Pancreas (tissue), 10 donors: Measurements from ENCODE around the gene LGI4. TPM values are rescaled to one million over a fixed set of nuclear protein-coding genes. Genes with fewer than 3 reads are reported as not detected.
"Not testable (repeated sequence)": the region's sequence is repeated elsewhere in the genome, so short reads cannot be mapped to it uniquely, and the experiment has no call there.

ENCODE experiments used
- ATAC-seq, 4 donors: fragments of 200-7000 bp; cut with Tn5 transposase; one replicate each; pipeline versions ENCODE4 v1.8.0 to v1.9.1; 2020; ENCODE audit warnings: mild to moderate bottlenecking in 4 of 4, moderate library complexity in 4 of 4
- DNase-seq, 6 donors: peaks; one replicate each; pipeline ENCODE4 v3.0.0-alpha.2; 2020
- FAIRE-seq: peaks from 2 replicates; lab custom pipeline; 2012; peaks lifted over from hg19 to GRCh38; lab: Jason Lieb, UNC
- H3K27ac ChIP-seq, 4 donors: fragments of 200-600 bp; sonication (generic); 1 replicate in 3 of 4; 2 replicates in 1 of 4; pipeline versions ENCODE4 v1.5.0 to v1.8.0; 2020
- H3K27me3 ChIP-seq, 4 donors: fragments of 200-600 bp; one replicate each; pipeline ENCODE4 v1.8.0; 2021
- H3K36me3 ChIP-seq, 3 donors: fragments of 200-600 bp; sonication (generic) in 1 of 3; one replicate each; pipeline versions ENCODE4 v1.5.0 to v1.8.0; 2020 to 2021
- H3K4me1 ChIP-seq, 3 donors: fragments of 200-600 bp; one replicate each; pipeline ENCODE4 v1.8.0; 2021
- H3K4me3 ChIP-seq, 4 donors: fragments of 200-600 bp; sonication (generic) in 2 of 4; one replicate each; pipeline versions ENCODE4 v1.5.0 to v1.8.0; 2020 to 2021
- H3K9me3 ChIP-seq, 4 donors: fragments of 200-600 bp; one replicate each; pipeline ENCODE4 v1.8.0; 2021
- CTCF ChIP-seq, 4 donors: fragments of 200-600 bp; sonication (generic) in 3 of 4; IDR thresholded peaks; one replicate each; pipeline versions ENCODE4 v1.5.0 to v1.8.0; 2021; ENCODE audit warnings: antibody characterized with exemption in 4 of 4
- WGBS, 2 donors: extraction: QIAGEN DNeasy Blood & Tissue Kit; methylation state at CpG; one replicate each; pipeline ENCODE4 v1.1.7; 2013; 5-methylcytosine and 5-hydroxymethylcytosine counted together
- intact Hi-C, 3 donors: fragments of 100-400 bp; cut with DNase I; formaldehyde crosslinking; loops; one replicate each; pipeline versions ENCODE4 v1.11.1 to v1.14.2; 2022
- polyA plus RNA-seq, 2 donors: library from polyadenylated mRNA; stranded (reverse); fragments of 200-250 nt; gene quantifications; one replicate each; pipeline ENCODE4 v1.2.3, GENCODE V29; 2013
- total RNA-seq, 6 donors: library from RNA; stranded (reverse); fragmentation: NEBNext Ultra II Directional in 4 of 6; extraction: Animal tissue kit (Norgen Biotek cat#: 25700) in 4 of 6; gene quantifications; one replicate each; pipeline versions ENCODE4 v1.2.1 to v1.2.4, GENCODE V29; 2021 to 2023
- donor health status: healthy with polysubstance abuse.
- donor health status: DM: no; HTN: no; CAD: no; lungs with moderate emphysema.
- donor health status: DM: no; HTN: no; CAD: no.
- donor health status: control.
- donor health status: control.
- donor health status: Bipolar disorder and iron deficiency.
- donor health status: DM: yes; HTN: yes; CAD: no.
- donor health status: DM: no; HTN: no; CAD: no.
- donor health status: DM: no; HTN: no; CAD: no.
- donor health status: DM: yes; HTN: yes; CAD: no.

The LGI4 gene
- total and polyA plus RNA-seq, 8 donors: 0.38 to 17.9 (median 2.2) TPM

GRCh38 chr19:35133826-35134225 is 1.0 kb downstream of the LGI4 start:
- H3K27me3 ChIP-seq: no peaks in the 10 kb centered on the region
- no peak for TF ChIP-seq CTCF (IDR thresholded peaks at IDR 0.05)
- H3K4me1 ChIP-seq: peaks cover 3 to 10% (median 5%) of the 10 kb centered on the region in 3 donors
- H3K4me3 ChIP-seq: no peak overlapping the region
- H3K27ac ChIP-seq: no peak overlapping the region
- FAIRE-seq (no peak), DNase-seq (peak in 1 of 6 donors; percentile 47), ATAC-seq (no peak)
- 62 to 65% methylated on average over 11 of the region's 11 CpGs for WGBS, 2 donors
- intact Hi-C loops: loop anchor here in 2 of 3 donors (5.0 to 10.0 kb wide), 2 partner anchors 67 to 69 kb away; no protein-coding TSS in a partner anchor
- no peaks in the 10 kb centered on the region for H3K9me3 ChIP-seq
- no peaks in the 10 kb centered on the region for H3K36me3 ChIP-seq

- intact Hi-C loops: loop anchor here in 2 of 3 donors (5.0 to 10.0 kb wide), 2 partner anchors 65 to 67 kb away; no protein-coding TSS in a partner anchor
- FAIRE-seq: no peak
- TF ChIP-seq CTCF (IDR thresholded peaks at IDR 0.05): no peak
- no peak overlapping the region for H3K4me3 ChIP-seq
- no peaks in the 10 kb centered on the region for H3K9me3 ChIP-seq
- H3K27me3 ChIP-seq: no peaks in the 10 kb centered on the region
- ATAC-seq: no peak
- DNase-seq: no peak
- H3K36me3 ChIP-seq: no peaks in the 10 kb centered on the region
- no peak overlapping the region for H3K27ac ChIP-seq
- H3K4me1 ChIP-seq: peaks cover 3 to 5% (median 4%) of the 10 kb centered on the region in 3 donors
These were observed 2.6 kb downstream of the LGI4 start for GRCh38 chr19:35132254-35132653.

GRCh38 chr19:35130761-35131720 is 3.8 kb downstream of the LGI4 start:
- H3K4me3 ChIP-seq: no peak overlapping the region
- H3K27ac ChIP-seq: no peak overlapping the region
- DNase-seq (no peak), ATAC-seq (no peak), FAIRE-seq (no peak)
- H3K4me1 ChIP-seq: no peaks in the 10 kb centered on the region
- TF ChIP-seq CTCF (IDR thresholded peaks at IDR 0.05): no peak
- no peaks in the 10 kb centered on the region for H3K9me3 ChIP-seq
- no peaks in the 10 kb centered on the region for H3K36me3 ChIP-seq
- WGBS, 2 donors: 85 to 90% methylated on average over 24 to 31 of the region's 31 CpGs
- H3K27me3 ChIP-seq: no peaks in the 10 kb centered on the region
- intact Hi-C loops: loop anchor here in 2 of 3 donors (5.0 to 10.0 kb wide), 2 partner anchors 64 to 66 kb away; no protein-coding TSS in a partner anchor

- peak; percentile 23 for FAIRE-seq
These were observed 5.1 kb downstream of the LGI4 start for GRCh38 chr19:35129724-35130274.

GRCh38 chr19:35128398-35129057 is 6.3 kb downstream of the LGI4 start:
- ATAC-seq: no peak
- no peak overlapping the region for H3K27ac ChIP-seq
- WGBS, 2 donors: 89 to 90% methylated on average over 9 of the region's 9 CpGs
- no peak for DNase-seq
- no peaks in the 10 kb centered on the region for H3K36me3 ChIP-seq
- peaks cover 0 to 12% (median 0%) of the 10 kb centered on the region in 3 donors for H3K4me1 ChIP-seq
- no peaks in the 10 kb centered on the region for H3K27me3 ChIP-seq
- no peak for TF ChIP-seq CTCF (IDR thresholded peaks at IDR 0.05)
- no peak overlapping the region for H3K4me3 ChIP-seq
- no peak for FAIRE-seq
- no peaks in the 10 kb centered on the region for H3K9me3 ChIP-seq
- intact Hi-C loops: no loop called here

More at GRCh38 chr19:35129724-35130274, 5.1 kb downstream of the LGI4 start:
- intact Hi-C loops: loop anchor here in 2 of 3 donors (5.0 to 10.0 kb wide), 2 partner anchors 62 to 65 kb away; no protein-coding TSS in a partner anchor
- not testable (repeated sequence) for H3K9me3 ChIP-seq, H3K36me3 ChIP-seq, H3K4me1 ChIP-seq, H3K27ac ChIP-seq, H3K4me3 ChIP-seq, DNase-seq, ATAC-seq, H3K27me3 ChIP-seq
- 40 to 43% methylated on average over 14 of the region's 14 CpGs for WGBS, 2 donors
